SK-N-MC (cell line): Measurements from ENCODE around the gene CEBPZOS.

Experiments used
- DNase-seq: peaks from one replicate; pipeline ENCODE4 v3.0.0-alpha.2; 2011; ENCODE audit warnings: low read depth, low spot score
- H3K27ac ChIP-seq: fragments of 200-600 bp; sonication (generic); 2 replicates; pipeline ENCODE4 v1.5.1; 2016; ENCODE audit warnings: mixed run types
- H3K36me3 ChIP-seq: fragments of 200-600 bp; sonication (generic); 2 replicates; pipeline ENCODE4 v1.6.1; 2017; ENCODE audit warnings: antibody characterized with exemption, low read length, mixed read lengths; ENCODE audit not compliant: insufficient read depth
- H3K4me3 ChIP-seq: fragments of 200-600 bp; sonication (generic); 2 replicates; pipeline ENCODE4 v1.5.1; 2016
- H3K9ac ChIP-seq: fragments of 200-600 bp; sonication (generic); 2 replicates; pipeline ENCODE4 v1.8.0; 2017; ENCODE audit warnings: mixed run types, mixed read lengths; ENCODE audit not compliant: insufficient read length
- H3K9me3 ChIP-seq: fragments of 200-600 bp; sonication (generic); 2 replicates; pipeline ENCODE4 v1.6.1; 2017; ENCODE audit warnings: low read depth, mild to moderate bottlenecking, antibody characterized with exemption, low read length, moderate library complexity, mixed read lengths
- EZH2 ChIP-seq: fragments of 200-600 bp; sonication (generic); IDR thresholded peaks from one replicate; pipeline ENCODE4 v1.6.1; 2017; ENCODE audit warnings: antibody characterized with exemption
- FOXP2 ChIP-seq: optimal IDR thresholded peaks from 2 replicates; pipeline ENCODE3; 2011; ENCODE audit warnings: mild to moderate bottlenecking, moderate library complexity; ENCODE audit not compliant: insufficient read depth; ENCODE audit errors: extremely low read length, control extremely low read depth
- POLR2AphosphoS5 ChIP-seq: IDR thresholded peaks from 2 replicates; pipeline ENCODE4 v1.6.1; 2012; ENCODE audit warnings: mild to moderate bottlenecking, low read depth, low read length, borderline replicate concordance

The CEBPZOS gene

GRCh38 chr2:37164757-37165156 lies 31.5 kb upstream of the CEBPZOS start:
- peaks cover 6% of the 10 kb centered on the region for H3K9me3 ChIP-seq
- no peaks in the 10 kb centered on the region for H3K36me3 ChIP-seq
- no peak overlapping the region for H3K9ac ChIP-seq
- TF ChIP-seq FOXP2 (no peak), EZH2 (no peak), POLR2AphosphoS5 (no peak)
- no peak for DNase-seq
- H3K4me3 ChIP-seq, result no peak overlapping the region
- no peak overlapping the region for H3K27ac ChIP-seq

- no peak for DNase-seq
- no peak overlapping the region for H3K9ac ChIP-seq
These were observed 28.6 kb upstream of the CEBPZOS start for GRCh38 chr2:37167636-37168180.

DNA sequence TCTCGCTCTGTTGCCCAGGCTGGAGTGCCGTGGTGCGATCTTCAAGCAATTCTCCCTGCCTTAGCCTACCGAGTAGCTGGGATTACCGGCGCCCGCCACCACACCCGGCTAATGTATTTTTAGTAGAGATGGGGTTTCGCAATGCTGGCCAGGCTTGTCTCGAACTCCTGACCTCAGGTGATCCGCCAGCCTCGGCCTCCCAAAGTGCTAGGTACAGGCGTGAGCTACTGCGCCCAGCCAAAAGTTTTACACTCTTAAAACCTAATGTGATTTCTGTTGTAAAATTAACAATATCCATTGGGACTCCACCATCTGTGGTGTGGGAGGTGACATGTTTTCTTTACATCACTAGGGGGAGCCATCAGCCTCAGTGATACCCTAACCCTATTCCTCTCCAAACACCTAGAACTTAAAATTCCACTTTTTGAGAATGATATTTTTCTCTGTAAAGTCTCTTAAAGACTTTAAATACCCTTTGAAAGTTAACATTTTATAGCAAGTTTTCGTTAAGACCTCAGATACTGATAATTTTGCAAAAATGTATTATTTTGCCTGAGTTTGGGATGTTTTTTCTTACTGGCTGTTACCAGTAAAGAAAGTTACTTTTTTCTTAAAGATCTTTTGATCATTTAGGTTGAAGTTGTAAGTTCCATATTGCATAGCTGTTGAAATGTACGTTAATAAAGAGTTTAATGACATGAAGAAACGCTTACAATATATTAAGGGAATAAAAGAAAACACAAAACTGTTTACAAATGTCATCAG lies 27.9 kb upstream of the CEBPZOS start:
- DNase-seq, result no peak
- Histone ChIP-seq H3K9me3 (peaks cover 6% of the 10 kb centered on the region), H3K27ac (no peak overlapping the region), H3K9ac (no peak overlapping the region), H3K36me3 (no peaks in the 10 kb centered on the region), H3K4me3 (no peak overlapping the region)
- no peak for TF ChIP-seq POLR2AphosphoS5
- TF ChIP-seq FOXP2, result no peak
- TF ChIP-seq EZH2, result no peak

More at GRCh38 chr2:37167636-37168180, 28.6 kb upstream of the CEBPZOS start:
- Histone ChIP-seq H3K4me3 (no peak overlapping the region), H3K36me3 (no peaks in the 10 kb centered on the region), H3K9me3 (peaks cover 6% of the 10 kb centered on the region), H3K27ac (no peak overlapping the region)
- TF ChIP-seq POLR2AphosphoS5, result no peak
- TF ChIP-seq EZH2, result no peak
- no peak for TF ChIP-seq FOXP2

- TF ChIP-seq EZH2 (no peak), POLR2AphosphoS5 (no peak), FOXP2 (no peak)
- Histone ChIP-seq H3K36me3 (no peaks in the 10 kb centered on the region), H3K4me3 (no peak overlapping the region), H3K27ac (no peak overlapping the region), H3K9me3 (no peaks in the 10 kb centered on the region), H3K9ac (no peak overlapping the region)
- no peak for DNase-seq
These were observed 24.7 kb upstream of the CEBPZOS start for GRCh38 chr2:37171624-37171950.

- H3K4me3 ChIP-seq, result no peak overlapping the region
- no peaks in the 10 kb centered on the region for H3K9me3 ChIP-seq
- DNase-seq, result no peak
- H3K9ac ChIP-seq, result no peak overlapping the region
- TF ChIP-seq POLR2AphosphoS5, result no peak
- TF ChIP-seq EZH2, result no peak
- no peak for TF ChIP-seq FOXP2
- H3K27ac ChIP-seq, result no peak overlapping the region
- no peaks in the 10 kb centered on the region for H3K36me3 ChIP-seq
These were observed 22.6 kb upstream of the CEBPZOS start for GRCh38 chr2:37173741-37174140.

DNA sequence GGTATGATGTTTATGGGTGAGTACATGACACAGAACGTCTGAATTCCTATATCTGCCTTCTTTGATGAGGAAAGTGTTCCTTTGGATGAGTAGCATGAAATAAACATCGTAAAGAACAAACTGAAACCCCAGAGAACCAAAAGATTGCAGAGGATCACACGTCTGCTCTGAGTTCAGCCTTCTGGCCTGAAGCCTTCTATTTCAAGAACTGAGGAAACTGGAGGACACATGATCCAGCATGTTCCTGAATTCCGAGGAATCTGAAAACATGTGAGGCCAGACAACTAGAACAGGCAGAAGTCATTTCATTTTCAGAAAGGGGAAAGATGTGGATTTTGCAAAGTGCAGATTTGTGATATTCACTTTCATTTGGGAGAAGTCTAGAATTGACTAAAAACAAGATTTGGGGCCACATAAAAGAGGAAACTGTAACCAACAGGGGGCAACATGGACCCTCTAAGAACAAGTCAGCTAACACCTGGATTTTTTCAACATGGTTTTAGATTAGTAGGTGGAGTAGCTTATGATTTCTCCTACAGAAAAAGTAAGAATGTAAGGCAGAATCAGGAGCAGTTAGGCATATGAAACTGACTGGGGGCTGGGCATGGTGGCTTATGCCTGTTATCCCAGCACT lies 16.2 kb upstream of the CEBPZOS start:
- no peaks in the 10 kb centered on the region for H3K9me3 ChIP-seq
- no peaks in the 10 kb centered on the region for H3K36me3 ChIP-seq
- H3K4me3 ChIP-seq, result no peak overlapping the region
- TF ChIP-seq EZH2 (no peak), FOXP2 (no peak), POLR2AphosphoS5 (no peak)
- no peak for DNase-seq
- no peak overlapping the region for H3K27ac ChIP-seq
- no peak overlapping the region for H3K9ac ChIP-seq

- no peak for DNase-seq
- Histone ChIP-seq H3K27ac (no peak overlapping the region), H3K36me3 (no peaks in the 10 kb centered on the region), H3K9ac (no peak overlapping the region), H3K4me3 (no peak overlapping the region), H3K9me3 (no peaks in the 10 kb centered on the region)
- TF ChIP-seq EZH2, result no peak
- TF ChIP-seq FOXP2, result no peak
- no peak for TF ChIP-seq POLR2AphosphoS5
These were observed 15.7 kb upstream of the CEBPZOS start for GRCh38 chr2:37180640-37181039.
